ENCODE measurements around the gene GREB1L. TPM values are rescaled to one million over a fixed set of nuclear protein-coding genes. Genes with fewer than 3 reads are reported as not detected.
A peak's percentile ranks its signal among the peaks of the same experiment; 100 is the strongest.

The GREB1L gene
- total and polyA plus RNA-seq, 2 of the 13 experiments (the other 11 are each of a cell fraction or from before 2014, with no cell fraction given) = 0.17 to 0.66 TPM

GRCh38 chr18:21196426-21196825 is 45.6 kb upstream of the GREB1L start (continued):
- no peak for TF ChIP-seq PREB (CRISPR knock-in tag; IDR thresholded peaks at IDR 0.05)
- TF ChIP-seq SNAPC2 (CRISPR knock-in tag; IDR thresholded peaks at IDR 0.05) = no peak

- no peak overlapping the region for H3K27ac ChIP-seq (ENCODE audit: extremely low read length, insufficient read depth, low read length)
- BruUV-seq (replicated peaks) = no TSS peak
- no peaks in the 10 kb centered on the region for H3K4me1 ChIP-seq (ENCODE audit: insufficient read depth, low read length)
- no peak overlapping the region for H2AFZ ChIP-seq (ENCODE audit: low read length)
- DNase-seq (ENCODE audit: low spot score) = no peak
- in situ Hi-C loops (cut with HindIII; ENCODE audit: extremely low pct_ligation_motif_present, low pct_unique_long_range_greater_than_20kb) (no loop called here), intact Hi-C loops (cut with micrococcal nuclease; ENCODE audit: unreplicated experiment) (no loop called here)
- H3K36me3 ChIP-seq (replicated peaks in 1 of 2; ENCODE audit: control insufficient read depth in 1 of 2, insufficient read depth in 2 of 2, low read length in 2 of 2) = no peaks in the 10 kb centered on the region
- ChIA-PET POLR2A (no interaction called here), CTCF (ENCODE audit: low intra/inter-chr PET ratio, low total read pairs) (no interaction called here)
- H3K79me2 ChIP-seq (ENCODE audit: insufficient read depth, low read length) = no peaks in the 10 kb centered on the region
- no peak for ATAC-seq
- H4K20me1 ChIP-seq (ENCODE audit: insufficient read depth, low read length) = no peaks in the 10 kb centered on the region
- no peak for FAIRE-seq
- no peak for TF ChIP-seq MLX (CRISPR knock-in tag; IDR thresholded peaks at IDR 0.05)
- no peak overlapping the region for H3K4me2 ChIP-seq (ENCODE audit: low read depth, low read length)
- H3K9ac ChIP-seq (ENCODE audit: insufficient read depth, low read depth, low read length) = no peak overlapping the region
- H3K4me3 ChIP-seq (replicated peaks in 1 of 3; ENCODE audit: insufficient read depth in 1 of 3, low read depth in 2 of 3, low read length in 3 of 3) = no peak overlapping the region
- no peaks in the 10 kb centered on the region for H3K9me3 ChIP-seq (ENCODE audit: low read length)
- 54% methylated on average over 6 of the region's 7 CpGs for WGBS (ENCODE audit: low lambda C conversion rate)
- no peaks in the 10 kb centered on the region for H3K27me3 ChIP-seq (ENCODE audit: control insufficient read depth in 1 of 2, insufficient read depth in 2 of 2, low read length in 2 of 2)
Measured at GRCh38 chr18:21203126-21203525, 38.9 kb upstream of the GREB1L start.

- Histone ChIP-seq H3K4me1 (ENCODE audit: insufficient read depth, low read length) (no peaks in the 10 kb centered on the region), H3K4me3 (replicated peaks in 1 of 3; ENCODE audit: insufficient read depth in 1 of 3, low read depth in 2 of 3, low read length in 3 of 3) (no peak overlapping the region), H3K36me3 (replicated peaks in 1 of 2; ENCODE audit: control insufficient read depth in 1 of 2, insufficient read depth in 2 of 2, low read length in 2 of 2) (no peaks in the 10 kb centered on the region), H4K20me1 (ENCODE audit: insufficient read depth, low read length) (no peaks in the 10 kb centered on the region), H2AFZ (ENCODE audit: low read length) (no peak overlapping the region), H3K27ac (ENCODE audit: extremely low read length, insufficient read depth, low read length) (no peak overlapping the region), H3K79me2 (ENCODE audit: insufficient read depth, low read length) (no peaks in the 10 kb centered on the region), H3K9me3 (ENCODE audit: low read length) (no peaks in the 10 kb centered on the region), H3K27me3 (ENCODE audit: control insufficient read depth in 1 of 2, insufficient read depth in 2 of 2, low read length in 2 of 2) (no peaks in the 10 kb centered on the region), H3K9ac (ENCODE audit: insufficient read depth, low read depth, low read length) (no peak overlapping the region), H3K4me2 (ENCODE audit: low read depth, low read length) (no peak overlapping the region)
- intact Hi-C loops (cut with micrococcal nuclease; ENCODE audit: unreplicated experiment) = no loop called here
- FAIRE-seq = no peak
- ChIA-PET POLR2A (no interaction called here), CTCF (ENCODE audit: low intra/inter-chr PET ratio, low total read pairs) (no interaction called here)
- no peak for DNase-seq (ENCODE audit: low spot score)
- in situ Hi-C loops (cut with HindIII; ENCODE audit: extremely low pct_ligation_motif_present, low pct_unique_long_range_greater_than_20kb) = no loop called here
- BruUV-seq (replicated peaks) = no TSS peak
- 72% methylated on average over 11 of the region's 11 CpGs for WGBS (ENCODE audit: low lambda C conversion rate)
- no peak for ATAC-seq
- TF ChIP-seq ARID5B (CRISPR knock-in tag; IDR thresholded peaks at IDR 0.05) (no peak), MAFK (conservative IDR thresholded peaks at IDR 0.05 in 1 of 2, IDR thresholded peaks at IDR 0.05 in 1 of 2; ENCODE audit: low read length in 2 of 2) (peak in 1 of 2 experiments; percentile 69; a peak in 2 of 4 replicates), ELF3 (CRISPR knock-in tag; IDR thresholded peaks at IDR 0.05) (no peak), TIGD3 (CRISPR knock-in tag; IDR thresholded peaks at IDR 0.05; ENCODE audit: borderline replicate concordance) (no peak), NFIB (CRISPR knock-in tag; IDR thresholded peaks at IDR 0.05; ENCODE audit: borderline replicate concordance) (no peak), RARA (CRISPR knock-in tag; IDR thresholded peaks at IDR 0.05) (no peak)
Measured at GRCh38 chr18:21203542-21204241, 38.3 kb upstream of the GREB1L start.

Measured in HepG2 (cell line).